Mesenchymal stem cell (in vitro differentiated cells and primary cell): Measurements from ENCODE around the gene PEX5.

Experiments used
- DNase-seq: peaks from one replicate; pipeline ENCODE4 v3.0.0-alpha.2; 2013
- H2AFZ ChIP-seq: one replicate; pipeline ENCODE4 v1.6.1; 2013; ENCODE audit warnings: low read depth, mild to moderate bottlenecking, control low read depth, inconsistent platforms, low read length, moderate library complexity
- H2AK5ac ChIP-seq: 2 replicates; pipeline ENCODE4 v1.6.1; 2013; ENCODE audit warnings: low read length, moderate library complexity, mild to moderate bottlenecking, inconsistent platforms; ENCODE audit not compliant: severe bottlenecking
- H2BK120ac ChIP-seq: one replicate; pipeline ENCODE4 v1.6.1; 2013; ENCODE audit warnings: low read depth, mild to moderate bottlenecking, inconsistent platforms, low read length, moderate library complexity
- H2BK12ac ChIP-seq, 2 experiments: one replicate each; pipeline ENCODE4 v1.6.1; 2013; ENCODE audit warnings: inconsistent platforms in 2 of 2, low read length in 2 of 2, mild to moderate bottlenecking in 2 of 2, moderate library complexity in 2 of 2, control low read depth in 1 of 2
- H2BK15ac ChIP-seq: one replicate; pipeline ENCODE4 v1.6.1; 2013; ENCODE audit warnings: mild to moderate bottlenecking, low read depth, inconsistent platforms; ENCODE audit not compliant: poor library complexity, severe bottlenecking
- H2BK5ac ChIP-seq: 2 replicates; pipeline ENCODE4 v1.6.1; 2013; ENCODE audit warnings: low read depth, mild to moderate bottlenecking, low read length, control low read depth, inconsistent platforms; ENCODE audit not compliant: poor library complexity, severe bottlenecking
- H3K14ac ChIP-seq, 2 experiments: one replicate each; pipeline ENCODE4 v1.6.1; 2013; ENCODE audit warnings: inconsistent platforms in 2 of 2, low read length in 2 of 2, control low read depth in 1 of 2, mild to moderate bottlenecking in 1 of 2, moderate library complexity in 1 of 2
- H3K18ac ChIP-seq, 2 experiments: one replicate each; pipeline ENCODE4 v1.6.1; 2013; ENCODE audit warnings: inconsistent platforms in 2 of 2, low read length in 2 of 2, control low read depth in 1 of 2, low read depth in 1 of 2, mild to moderate bottlenecking in 1 of 2
- H3K23ac ChIP-seq, 2 experiments: one replicate each; pipeline ENCODE4 v1.6.1; 2013; ENCODE audit warnings: inconsistent platforms in 2 of 2, low read length in 2 of 2, mild to moderate bottlenecking in 2 of 2, moderate library complexity in 2 of 2, control low read depth in 1 of 2
- H3K27ac ChIP-seq: 2 replicates; pipeline ENCODE4 v1.5.1; 2013; ENCODE audit warnings: mild to moderate bottlenecking, moderate library complexity, low read length, control low read depth, inconsistent platforms; ENCODE audit not compliant: poor library complexity, severe bottlenecking
- H3K27me3 ChIP-seq, 2 experiments: 2 replicates each; pipeline versions ENCODE4 v1.6.1 to v1.7.0; 2013; ENCODE audit warnings: low read length in 2 of 2, mild to moderate bottlenecking in 2 of 2, moderate library complexity in 2 of 2, control low read depth in 1 of 2, inconsistent platforms in 1 of 2; ENCODE audit not compliant: control insufficient read depth in 1 of 2, insufficient read depth in 1 of 2
- H3K36me3 ChIP-seq, 2 experiments: 2 replicates each; pipeline versions ENCODE4 v1.6.1 to v1.7.0; 2013; ENCODE audit warnings: low read length in 2 of 2, control low read depth in 1 of 2, inconsistent platforms in 1 of 2, low read depth in 1 of 2, mild to moderate bottlenecking in 1 of 2; ENCODE audit not compliant: insufficient read depth in 2 of 2, control insufficient read depth in 1 of 2
- H3K4ac ChIP-seq, 2 experiments: one replicate each; pipeline ENCODE4 v1.6.1; 2013; ENCODE audit warnings: inconsistent platforms in 2 of 2, low read length in 2 of 2, mild to moderate bottlenecking in 2 of 2, moderate library complexity in 2 of 2, control low read depth in 1 of 2, low read depth in 1 of 2
- H3K4me1 ChIP-seq: 2 replicates; pipeline ENCODE4 v1.6.1; 2013; ENCODE audit warnings: low read depth, low read length, control low read depth; ENCODE audit not compliant: control insufficient read depth, insufficient read depth
- H3K4me2 ChIP-seq: 2 replicates; pipeline ENCODE4 v1.6.1; 2013; ENCODE audit warnings: low read length, mild to moderate bottlenecking, inconsistent platforms; ENCODE audit not compliant: poor library complexity, severe bottlenecking
- H3K4me3 ChIP-seq, 2 experiments: 2 replicates each; pipeline versions ENCODE4 v1.5.1 to v1.7.0; 2013; ENCODE audit warnings: low read length in 2 of 2, mild to moderate bottlenecking in 2 of 2, control low read depth in 1 of 2, low read depth in 1 of 2; ENCODE audit not compliant: insufficient read depth in 1 of 2
- H3K79me1 ChIP-seq: replicated peaks from 2 replicates; pipeline ENCODE4 v1.6.1; 2013; ENCODE audit warnings: mild to moderate bottlenecking, control low read depth, low read length, inconsistent platforms; ENCODE audit not compliant: poor library complexity, severe bottlenecking
- H3K9ac ChIP-seq: 2 replicates; pipeline ENCODE4 v1.7.0; 2013; ENCODE audit warnings: mild to moderate bottlenecking, low read length, moderate library complexity
- H3K9me3 ChIP-seq: 2 replicates; pipeline ENCODE4 v1.7.0; 2013; ENCODE audit warnings: mild to moderate bottlenecking, low read length; ENCODE audit not compliant: control insufficient read depth
- H4K8ac ChIP-seq: one replicate; pipeline ENCODE4 v1.6.1; 2013; ENCODE audit warnings: inconsistent platforms, mild to moderate bottlenecking, low read length, moderate library complexity
- H4K91ac ChIP-seq: one replicate; pipeline ENCODE4 v1.6.1; 2013; ENCODE audit warnings: mild to moderate bottlenecking, low read length, inconsistent platforms
- WGBS: methylation state at CpG from one replicate; pipeline ENCODE4 v1.1.7; 2013; ENCODE audit warnings: mixed read lengths; 5-methylcytosine and 5-hydroxymethylcytosine counted together

PEX5 gene

GRCh38 chr12:7188562-7189397 is 706 bp upstream of the PEX5 start:
- WGBS: 5% methylated on average over 20 of the region's 21 CpGs
- Histone ChIP-seq H3K4ac (peak overlapping the region in 1 of 2 experiments; percentile 94), H3K4me1 (peaks cover 14% of the 10 kb centered on the region), H3K4me2 (peak overlapping the region; percentile 87), H2BK120ac (no peak overlapping the region), H3K79me1 (peaks cover 12% of the 10 kb centered on the region), H3K18ac (peak overlapping the region; percentile 34 to 83), H2AFZ (peak overlapping the region; percentile 81), H3K4me3 (peak overlapping the region; percentile 84 to 88), H4K8ac (peak overlapping the region; percentile 41), H3K27me3 (no peaks in the 10 kb centered on the region), H3K36me3 (peaks cover 3 to 26% of the 10 kb centered on the region in 2 experiments), H4K91ac (peak overlapping the region; percentile 8), H2BK15ac (peak overlapping the region; percentile 29), H3K14ac (peak overlapping the region in 1 of 2 experiments; percentile 76), H2BK12ac (peak overlapping the region in 1 of 2 experiments; percentile 4), H3K9me3 (no peaks in the 10 kb centered on the region), H2AK5ac (no peak overlapping the region), H3K27ac (peak overlapping the region; percentile 45), H3K23ac (no peak overlapping the region), H2BK5ac (no peak overlapping the region), H3K9ac (peak overlapping the region; percentile 97)
- peak; percentile 90 for DNase-seq

GRCh38 chr12:7190268-7191055 is 976 bp downstream of the PEX5 start:
- Histone ChIP-seq H2BK15ac (peak overlapping the region; percentile 33), H3K4me1 (peaks cover 14% of the 10 kb centered on the region), H3K79me1 (peaks cover 12% of the 10 kb centered on the region), H3K18ac (peak overlapping the region; percentile 80 to 97), H4K91ac (no peak overlapping the region), H3K36me3 (peaks cover 3 to 40% of the 10 kb centered on the region in 2 experiments), H3K4me2 (peak overlapping the region; percentile 98), H3K14ac (peak overlapping the region in 1 of 2 experiments; percentile 89), H2BK12ac (no peak overlapping the region), H3K23ac (no peak overlapping the region), H4K8ac (peak overlapping the region; percentile 82), H3K9me3 (no peaks in the 10 kb centered on the region), H3K9ac (peak overlapping the region; percentile 97), H3K4me3 (peak overlapping the region; percentile 84 to 94), H2AFZ (peak overlapping the region; percentile 5), H3K4ac (no peak overlapping the region), H3K27me3 (no peaks in the 10 kb centered on the region), H2BK5ac (no peak overlapping the region), H2BK120ac (no peak overlapping the region), H2AK5ac (no peak overlapping the region), H3K27ac (no peak overlapping the region)
- 38% methylated on average over 17 of the region's 17 CpGs for WGBS
- peak; percentile 20 for DNase-seq

- H3K9ac ChIP-seq: no peak overlapping the region
- no peaks in the 10 kb centered on the region for H3K9me3 ChIP-seq
- DNase-seq: no peak
- H3K36me3 ChIP-seq: peaks cover 3 to 53% of the 10 kb centered on the region in 2 experiments
- no peak overlapping the region for H3K23ac ChIP-seq
- 100% methylated on average over 2 of the region's 2 CpGs for WGBS
- no peak overlapping the region for H2BK5ac ChIP-seq
- H3K18ac ChIP-seq: no peak overlapping the region
- H3K27me3 ChIP-seq: no peaks in the 10 kb centered on the region
- H3K4me3 ChIP-seq: no peak overlapping the region
- H4K91ac ChIP-seq: no peak overlapping the region
- H2AFZ ChIP-seq: no peak overlapping the region
- no peak overlapping the region for H4K8ac ChIP-seq
- H3K4me1 ChIP-seq: peaks cover 9% of the 10 kb centered on the region
- no peak overlapping the region for H2AK5ac ChIP-seq
- no peak overlapping the region for H3K4me2 ChIP-seq
- no peak overlapping the region for H3K27ac ChIP-seq
- H2BK12ac ChIP-seq: no peak overlapping the region
- H3K14ac ChIP-seq: no peak overlapping the region
- H3K4ac ChIP-seq: no peak overlapping the region
- H3K79me1 ChIP-seq: peaks cover 15% of the 10 kb centered on the region
- no peak overlapping the region for H2BK15ac ChIP-seq
- no peak overlapping the region for H2BK120ac ChIP-seq
These were observed 4.2 kb downstream of the PEX5 start for GRCh38 chr12:7193674-7194073.

DNA sequence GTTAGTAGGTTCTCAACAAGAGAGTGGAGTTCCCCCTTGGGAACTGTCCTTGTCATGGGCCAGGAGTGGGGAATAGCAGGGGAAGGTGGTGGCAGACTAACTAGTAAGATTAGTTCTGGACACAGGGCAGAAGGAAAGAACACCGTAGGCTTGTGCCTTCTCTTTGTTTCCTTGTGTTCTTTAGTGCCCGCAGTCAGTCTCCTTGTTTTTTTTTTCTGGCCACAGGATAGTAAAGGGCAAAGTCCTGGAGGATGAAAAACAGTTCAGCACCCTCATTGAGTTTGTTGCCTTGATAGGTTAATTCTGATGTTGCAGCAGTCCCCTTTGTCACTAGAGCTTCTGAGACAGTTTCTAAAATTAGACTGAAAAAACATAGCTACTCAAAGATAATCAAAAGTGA is 8.4 kb downstream of the PEX5 start:
- H3K27me3 ChIP-seq: no peaks in the 10 kb centered on the region
- H2AK5ac ChIP-seq: no peak overlapping the region
- H3K79me1 ChIP-seq: peaks cover 6% of the 10 kb centered on the region
- no peak overlapping the region for H2BK5ac ChIP-seq
- no peak overlapping the region for H3K14ac ChIP-seq
- H4K8ac ChIP-seq: no peak overlapping the region
- H2BK15ac ChIP-seq: no peak overlapping the region
- H2BK12ac ChIP-seq: no peak overlapping the region
- no peak overlapping the region for H3K23ac ChIP-seq
- WGBS: 95% methylated on average over 2 of the region's 2 CpGs
- no peak for DNase-seq
- H3K4ac ChIP-seq: no peak overlapping the region
- H3K27ac ChIP-seq: no peak overlapping the region
- no peak overlapping the region for H3K18ac ChIP-seq
- H3K4me1 ChIP-seq: no peaks in the 10 kb centered on the region
- no peak overlapping the region for H2AFZ ChIP-seq
- H2BK120ac ChIP-seq: no peak overlapping the region
- H3K4me3 ChIP-seq: no peak overlapping the region
- no peak overlapping the region for H4K91ac ChIP-seq
- H3K9me3 ChIP-seq: no peaks in the 10 kb centered on the region
- no peak overlapping the region for H3K9ac ChIP-seq
- peaks cover 25 to 62% of the 10 kb centered on the region in 2 experiments for H3K36me3 ChIP-seq
- H3K4me2 ChIP-seq: no peak overlapping the region
